ELF-1 (cell line): ENCODE data around the gene CALHM4.

ENCODE experiments used
- DNase-seq: peaks from one replicate; pipeline ENCODE4 v3.0.0-alpha.2; 2016; ENCODE audit warnings: low read depth, low spot score

Gene CALHM4

GRCh38 chr6:116536216-116536621, 17.3 kb upstream of the CALHM4 start:
- peak; percentile 29 for DNase-seq

- no peak for DNase-seq
These were observed 11.1 kb upstream of the CALHM4 start for GRCh38 chr6:116542426-116542825.

GRCh38 chr6:116543149-116543548, 10.4 kb upstream of the CALHM4 start:
- no peak for DNase-seq

DNA sequence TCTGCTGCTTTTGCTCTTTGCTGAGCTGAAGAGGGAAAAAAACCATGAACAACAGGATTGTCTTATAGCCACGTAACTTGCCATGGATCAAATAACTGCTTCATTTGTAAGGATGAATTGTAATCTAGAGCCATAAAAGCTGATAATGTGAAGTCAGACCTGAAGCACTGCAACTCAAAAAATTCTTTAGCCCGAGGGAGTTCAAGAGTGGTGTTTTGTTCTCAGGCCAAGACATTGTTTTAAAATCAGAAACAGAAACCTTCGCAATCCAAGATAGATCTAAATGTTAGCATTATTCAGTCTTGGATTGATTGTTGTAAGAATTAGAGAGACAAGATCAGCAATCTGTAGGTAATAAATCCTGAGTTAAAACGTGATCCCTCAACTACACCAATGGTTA, 7.9 kb upstream of the CALHM4 start, which contains the start of gene TRAPPC3L:
TRAPPC3L (minus strand) TSS at position 34 of the 400 bp plus-strand sequence. CDS start 170 bp downstream, outside the sequence.
- no peak for DNase-seq

GRCh38 chr6:116547358-116547757, 6.2 kb upstream of the CALHM4 start:
- DNase-seq: no peak

DNA sequence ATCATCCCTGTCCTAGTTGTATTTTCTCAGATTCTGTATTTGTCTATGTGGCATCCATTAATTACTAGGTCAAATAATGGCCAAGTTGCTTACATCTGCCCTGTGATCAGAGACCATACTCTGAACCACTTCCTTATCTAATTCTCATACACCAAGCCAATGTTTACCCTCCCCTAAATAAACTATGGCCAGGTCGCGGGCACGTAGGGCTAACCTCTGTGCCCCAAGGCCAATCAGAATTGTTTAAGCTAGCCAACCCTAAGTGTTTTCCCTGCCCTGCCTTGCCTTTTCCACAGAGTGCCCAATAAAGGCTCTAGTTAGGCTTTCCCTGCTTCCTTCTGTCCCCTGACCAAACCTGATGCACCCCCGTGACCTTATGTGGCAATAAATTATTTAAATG, 2.8 kb upstream of the CALHM4 start:
- DNase-seq: no peak

- DNase-seq: no peak
These were observed 2.5 kb downstream of the CALHM4 start for GRCh38 chr6:116556065-116556464.

DNA sequence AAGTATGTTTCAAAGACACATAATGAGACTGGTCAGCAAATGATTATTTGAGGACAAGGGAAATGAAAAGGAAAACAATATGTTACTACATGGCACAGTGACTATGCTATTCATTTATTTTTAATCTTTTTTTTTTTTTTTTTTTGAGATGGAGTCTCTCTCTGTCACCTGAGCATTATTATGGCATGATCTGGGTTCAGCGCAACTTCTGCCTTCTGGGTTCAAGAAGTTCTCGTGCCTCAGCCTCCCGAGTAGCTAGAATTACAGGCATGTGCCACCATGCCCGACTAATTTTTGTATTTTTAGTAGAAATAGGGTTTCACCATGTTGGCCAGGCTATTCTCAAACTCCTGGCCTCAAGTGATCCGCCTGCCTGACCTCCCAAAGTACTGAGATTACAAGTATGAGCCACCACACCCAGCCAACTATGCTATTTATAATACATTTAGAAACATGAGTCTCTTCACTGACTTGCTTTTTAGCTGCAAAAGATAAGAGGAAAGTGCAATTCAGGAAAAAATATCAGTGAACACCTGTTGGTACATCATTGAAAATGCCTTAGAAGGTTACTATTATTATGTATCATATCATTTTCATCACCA, 3.4 kb downstream of the CALHM4 start:
- DNase-seq: no peak

GRCh38 chr6:116557893-116558292, 4.3 kb downstream of the CALHM4 start:
- no peak for DNase-seq

DNA sequence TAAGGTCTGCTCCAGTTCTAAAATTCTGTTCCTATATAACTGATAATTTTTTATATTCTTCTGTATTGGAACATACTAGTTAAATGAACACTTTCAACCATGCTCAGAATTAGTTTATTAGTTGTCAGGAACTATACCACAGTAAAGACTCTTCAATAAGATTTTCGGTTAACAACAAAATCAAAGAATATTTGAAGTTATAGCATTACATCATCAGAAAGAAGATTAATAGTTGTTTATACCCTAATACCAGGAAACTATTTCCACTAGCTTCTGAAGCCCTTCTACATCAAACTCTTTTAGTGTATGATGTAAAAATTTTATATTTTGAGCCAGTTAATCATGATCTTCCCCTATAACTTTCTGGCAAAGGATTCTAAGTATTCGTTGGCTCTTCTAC, 6.6 kb downstream of the CALHM4 start:
- DNase-seq: no peak

DNA sequence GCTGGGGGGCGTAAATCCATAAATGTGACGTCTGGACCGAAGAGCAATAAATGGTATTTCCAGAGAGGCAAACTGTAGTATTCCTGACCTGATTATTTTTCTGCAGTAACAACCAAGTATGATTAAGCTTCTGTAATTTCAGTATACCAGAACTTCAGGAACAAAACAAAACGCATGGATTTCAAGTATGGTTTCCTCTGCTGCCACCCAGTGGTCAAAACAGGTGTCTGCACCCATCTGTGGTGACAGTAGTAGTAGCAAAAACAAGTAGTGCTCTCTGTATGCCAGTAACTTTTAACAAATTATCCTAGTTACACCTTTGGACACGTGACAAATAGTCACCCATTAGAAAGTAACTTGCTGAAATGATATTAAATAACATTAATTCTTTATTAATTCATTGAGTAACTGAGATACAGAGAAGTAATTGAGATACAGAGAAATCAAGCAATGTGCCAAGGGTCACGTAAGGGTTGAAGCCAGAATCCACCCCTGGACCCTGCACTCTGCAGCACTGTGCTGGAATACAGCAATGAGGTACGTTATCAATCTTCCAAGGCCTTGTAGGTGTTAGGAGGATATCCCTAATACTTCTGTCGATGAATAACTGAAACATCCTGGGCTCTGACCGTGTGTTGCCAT, 7.9 kb downstream of the CALHM4 start:
- peak; percentile 72 for DNase-seq

- no peak for DNase-seq
These were observed 8.5 kb downstream of the CALHM4 start for GRCh38 chr6:116562019-116562403.

DNA sequence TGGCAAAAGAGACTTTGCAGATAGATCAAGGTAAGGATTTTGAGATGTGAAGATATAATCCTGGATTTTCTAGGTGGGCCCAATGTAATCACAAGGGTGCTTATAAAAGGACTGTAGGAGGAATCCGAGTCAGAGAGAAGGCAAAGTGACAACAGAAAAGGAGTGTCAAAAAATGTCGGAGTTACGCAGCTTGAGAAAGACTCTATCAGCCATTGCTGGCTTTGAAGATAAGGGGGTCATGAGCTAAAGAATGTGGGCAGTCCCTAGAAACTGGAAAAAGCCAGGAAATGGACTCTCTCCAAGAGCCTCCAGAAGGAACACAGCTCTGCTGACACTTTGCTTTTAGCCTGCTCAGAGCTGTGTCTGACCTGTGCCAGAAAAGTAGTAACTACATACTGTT, 9.1 kb downstream of the CALHM4 start:
- peak; percentile 10 for DNase-seq

DNA sequence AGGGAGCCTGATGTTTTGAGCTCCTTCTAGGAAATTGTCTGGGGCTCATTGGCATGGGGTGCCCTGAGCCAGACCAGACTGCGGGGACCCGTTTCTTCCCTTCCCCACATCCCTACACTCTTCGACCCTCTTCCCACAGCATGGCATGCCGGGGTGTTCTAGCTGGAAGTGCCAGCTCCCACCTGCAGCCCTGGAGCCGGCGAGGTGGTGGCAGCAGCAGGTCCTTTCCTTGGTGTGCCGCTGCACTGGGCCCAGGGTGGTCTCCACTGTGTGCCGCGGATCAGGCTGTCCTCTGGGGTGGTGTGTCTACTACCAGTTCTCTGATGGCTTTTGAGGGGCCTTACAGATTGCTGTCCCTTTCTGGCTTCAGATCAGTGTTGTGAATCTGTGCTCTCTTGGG, 10.3 kb downstream of the CALHM4 start:
- DNase-seq: no peak

GRCh38 chr6:116564311-116564710, 10.8 kb downstream of the CALHM4 start:
- no peak for DNase-seq

- no peak for DNase-seq
These were observed 11.6 kb downstream of the CALHM4 start for GRCh38 chr6:116564921-116565872.

DNA sequence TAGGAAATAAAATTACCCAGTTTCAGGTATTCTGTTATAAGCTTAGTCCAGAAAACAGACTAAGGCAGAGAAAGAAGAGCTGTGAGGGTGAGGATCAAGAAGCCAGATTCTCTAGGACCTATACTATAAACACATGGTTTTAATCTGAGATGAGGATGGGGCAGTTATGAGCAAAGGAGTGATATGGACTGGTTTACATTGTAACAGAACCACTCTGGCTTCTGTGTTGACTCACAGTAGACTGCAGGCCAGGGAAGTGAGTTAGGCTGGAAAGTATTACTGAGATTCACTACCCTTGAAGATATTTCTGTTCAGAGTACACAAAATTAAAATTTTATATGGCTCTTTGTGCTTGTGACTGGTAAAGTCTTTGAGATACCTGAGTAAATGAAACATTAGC, 14.6 kb downstream of the CALHM4 start:
- no peak for DNase-seq

DNA sequence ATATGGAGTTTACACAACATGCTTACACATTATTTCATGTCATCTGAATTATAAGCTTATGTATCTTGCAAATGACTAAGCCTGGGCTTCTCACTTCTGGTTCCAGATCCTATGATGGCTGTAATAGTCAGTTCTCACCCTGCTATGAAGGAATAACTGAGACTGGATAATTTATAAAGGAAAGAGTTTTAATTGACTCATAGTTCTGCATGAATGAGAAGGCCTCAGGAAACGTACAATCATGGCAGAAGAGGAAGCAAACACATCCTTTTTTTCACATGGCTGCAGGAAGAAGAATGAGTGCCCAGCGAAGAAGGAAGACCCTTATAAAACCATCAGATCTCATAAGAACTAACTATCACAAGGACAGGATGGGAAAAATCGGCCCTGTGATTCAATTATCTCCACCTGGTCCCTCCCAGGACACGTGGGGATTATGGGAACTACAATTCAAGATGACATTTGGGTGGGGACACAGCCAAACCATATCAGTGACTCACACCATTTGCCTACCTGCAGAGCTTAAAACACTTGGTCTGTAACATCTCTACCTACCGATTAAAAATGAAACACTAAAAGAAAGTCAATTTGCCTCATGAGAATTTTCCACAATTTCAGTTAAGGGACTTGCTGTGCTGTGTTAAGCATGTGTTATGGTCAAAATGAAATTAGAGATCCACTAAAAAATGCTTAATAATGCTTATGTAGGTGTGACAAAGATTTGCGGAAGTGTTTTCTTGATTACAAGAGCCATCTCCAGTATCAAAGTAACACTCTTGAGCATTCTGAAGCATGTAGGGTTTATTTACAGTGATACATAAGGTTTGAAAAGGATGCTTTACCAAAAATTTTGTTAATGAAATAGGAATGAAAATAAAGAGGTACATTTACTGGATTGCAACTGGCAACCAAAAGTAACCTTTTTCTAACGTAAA, 15.5 kb downstream of the CALHM4 start:
- DNase-seq: no peak

GRCh38 chr6:116570856-116571682, 17.5 kb downstream of the CALHM4 start, which contains the start of gene RWDD1:
TSS of gene RWDD1 (plus strand) at chr6:116571504. CDS start at chr6:116571583, 79 bp downstream.
- DNase-seq: peak; percentile 99

DNA sequence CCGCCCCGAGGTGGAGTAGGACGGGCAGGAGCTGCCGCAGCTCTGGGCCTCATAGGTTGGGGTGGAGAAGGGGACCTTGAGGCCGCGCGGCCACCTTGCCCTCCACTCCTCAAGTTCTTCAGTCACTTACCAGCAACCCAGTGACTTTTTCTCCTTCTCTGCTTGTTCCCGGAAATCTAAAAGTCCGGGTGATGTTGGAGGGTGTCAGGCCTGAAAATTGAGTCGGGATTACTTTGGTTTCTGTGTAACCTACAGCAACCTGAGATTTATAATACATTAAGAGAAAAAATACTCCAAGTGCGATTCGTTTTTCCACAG, 18.1 kb downstream of the CALHM4 start:
- no peak for DNase-seq
